Measurements from ENCODE around the gene BRD1.

The BRD1 gene

GRCh38 chr22:49866134-49866533 lies 38.5 kb upstream of the BRD1 start:
- H3K27me3 ChIP-seq (ENCODE audit: insufficient read depth, low read depth), result no peaks in the 10 kb centered on the region
- no peaks in the 10 kb centered on the region for H4K20me1 ChIP-seq (ENCODE audit: insufficient read depth)
- no peak overlapping the region for H3K9ac ChIP-seq
- H3K79me2 ChIP-seq (ENCODE audit: insufficient read depth, low read depth), result peaks cover 75% of the 10 kb centered on the region
- H2AFZ ChIP-seq (ENCODE audit: low read depth), result no peak overlapping the region
- no peak overlapping the region for H3K4me2 ChIP-seq
- H3K4me3 ChIP-seq (IDR thresholded peaks at IDR 0.05; ENCODE audit: insufficient read depth, low read depth, low read length), result no peak overlapping the region
- no peak for TF ChIP-seq CTCF (conservative IDR thresholded peaks at IDR 0.05; ENCODE audit: low read depth, low read length)
- peaks cover 6% of the 10 kb centered on the region for H3K4me1 ChIP-seq (ENCODE audit: low read depth, poor library complexity, severe bottlenecking)
- no peaks in the 10 kb centered on the region for H3K36me3 ChIP-seq (ENCODE audit: insufficient read depth)
- H3K27ac ChIP-seq, result no peak overlapping the region

- Histone ChIP-seq H3K36me3 (ENCODE audit: insufficient read depth) (no peaks in the 10 kb centered on the region), H3K4me1 (ENCODE audit: low read depth, poor library complexity, severe bottlenecking) (peaks cover 6% of the 10 kb centered on the region), H2AFZ (ENCODE audit: low read depth) (no peak overlapping the region), H4K20me1 (ENCODE audit: insufficient read depth) (no peaks in the 10 kb centered on the region), H3K27me3 (ENCODE audit: insufficient read depth, low read depth) (no peaks in the 10 kb centered on the region), H3K27ac (no peak overlapping the region), H3K9ac (no peak overlapping the region), H3K79me2 (ENCODE audit: insufficient read depth, low read depth) (peaks cover 68% of the 10 kb centered on the region), H3K4me2 (no peak overlapping the region), H3K4me3 (IDR thresholded peaks at IDR 0.05; ENCODE audit: insufficient read depth, low read depth, low read length) (no peak overlapping the region)
- no peak for TF ChIP-seq CTCF (conservative IDR thresholded peaks at IDR 0.05; ENCODE audit: low read depth, low read length)
Measured at GRCh38 chr22:49865156-49865555, 37.5 kb upstream of the BRD1 start.

GRCh38 chr22:49863931-49864330 lies 36.3 kb upstream of the BRD1 start:
- no peaks in the 10 kb centered on the region for H3K27me3 ChIP-seq (ENCODE audit: insufficient read depth, low read depth)
- H3K4me1 ChIP-seq (ENCODE audit: low read depth, poor library complexity, severe bottlenecking), result peaks cover 6% of the 10 kb centered on the region
- no peaks in the 10 kb centered on the region for H3K36me3 ChIP-seq (ENCODE audit: insufficient read depth)
- no peak overlapping the region for H3K9ac ChIP-seq
- H3K27ac ChIP-seq, result no peak overlapping the region
- no peak overlapping the region for H3K4me2 ChIP-seq
- H2AFZ ChIP-seq (ENCODE audit: low read depth), result no peak overlapping the region
- H3K4me3 ChIP-seq (IDR thresholded peaks at IDR 0.05; ENCODE audit: insufficient read depth, low read depth, low read length), result no peak overlapping the region
- no peak for TF ChIP-seq CTCF (conservative IDR thresholded peaks at IDR 0.05; ENCODE audit: low read depth, low read length)
- H4K20me1 ChIP-seq (ENCODE audit: insufficient read depth), result no peaks in the 10 kb centered on the region
- peaks cover 58% of the 10 kb centered on the region for H3K79me2 ChIP-seq (ENCODE audit: insufficient read depth, low read depth)

- no peaks in the 10 kb centered on the region for H3K36me3 ChIP-seq (ENCODE audit: insufficient read depth)
- H3K4me2 ChIP-seq, result no peak overlapping the region
- H3K27ac ChIP-seq, result no peak overlapping the region
- no peaks in the 10 kb centered on the region for H4K20me1 ChIP-seq (ENCODE audit: insufficient read depth)
- no peak for TF ChIP-seq CTCF (conservative IDR thresholded peaks at IDR 0.05; ENCODE audit: low read depth, low read length)
- H3K4me3 ChIP-seq (IDR thresholded peaks at IDR 0.05; ENCODE audit: insufficient read depth, low read depth, low read length), result no peak overlapping the region
- H2AFZ ChIP-seq (ENCODE audit: low read depth), result no peak overlapping the region
- no peaks in the 10 kb centered on the region for H3K27me3 ChIP-seq (ENCODE audit: insufficient read depth, low read depth)
- peaks cover 65% of the 10 kb centered on the region for H3K79me2 ChIP-seq (ENCODE audit: insufficient read depth, low read depth)
- H3K9ac ChIP-seq, result no peak overlapping the region
- peaks cover 6% of the 10 kb centered on the region for H3K4me1 ChIP-seq (ENCODE audit: low read depth, poor library complexity, severe bottlenecking)
Measured at GRCh38 chr22:49862496-49862776, 34.8 kb upstream of the BRD1 start.
